ENCODE data around the gene MORN5.

Gene MORN5

DNA sequence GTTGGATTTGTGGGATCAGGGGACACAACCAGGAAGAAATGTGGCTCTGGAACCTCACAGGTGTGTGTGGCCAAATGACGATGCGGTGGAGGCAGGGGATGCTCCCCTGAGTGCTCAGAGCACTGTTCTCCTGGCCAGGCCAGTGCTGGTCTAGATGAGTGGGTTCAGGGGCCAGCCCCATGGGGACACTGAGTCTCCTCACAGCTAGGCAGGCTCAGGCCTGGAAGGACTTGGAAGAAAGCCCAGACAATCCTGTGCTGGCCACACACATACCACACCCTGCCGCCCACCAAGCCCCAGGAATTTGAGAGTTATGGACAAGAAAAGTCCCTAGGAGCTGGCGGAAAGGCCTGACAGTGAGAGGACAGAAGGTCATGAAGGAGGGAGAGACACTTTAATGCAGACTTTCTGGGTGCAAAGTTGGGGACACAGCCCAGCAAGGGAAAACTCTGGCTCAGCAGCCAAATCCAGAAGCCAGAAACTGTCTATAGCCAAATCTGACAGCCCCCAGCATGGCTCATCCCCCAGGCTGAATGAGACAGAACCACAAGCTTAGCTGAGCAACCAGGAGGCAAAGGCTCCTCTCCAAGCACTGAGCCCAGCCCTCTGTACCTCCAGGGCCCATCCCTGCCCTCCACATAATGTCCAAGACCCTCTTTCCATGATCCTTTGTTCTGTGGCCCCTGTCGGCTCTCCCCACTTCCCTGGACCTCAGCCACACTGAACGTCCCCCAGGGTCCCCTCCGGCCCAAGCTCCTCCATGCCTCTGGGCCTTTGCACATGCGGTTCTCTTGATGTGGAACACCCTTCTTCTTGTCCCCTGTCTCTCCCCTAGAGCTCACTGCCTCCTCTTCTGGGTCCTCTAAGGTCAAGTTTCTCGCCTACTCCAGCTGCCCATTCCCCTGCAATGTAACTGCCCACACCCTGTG lies 46.7 kb downstream of the MORN5 start:
- no peak for TF ChIP-seq USF1 (IDR thresholded peaks at IDR 0.05)
- TF ChIP-seq REST (IDR thresholded peaks at IDR 0.05; ENCODE audit: low read depth) = no peak

DNA sequence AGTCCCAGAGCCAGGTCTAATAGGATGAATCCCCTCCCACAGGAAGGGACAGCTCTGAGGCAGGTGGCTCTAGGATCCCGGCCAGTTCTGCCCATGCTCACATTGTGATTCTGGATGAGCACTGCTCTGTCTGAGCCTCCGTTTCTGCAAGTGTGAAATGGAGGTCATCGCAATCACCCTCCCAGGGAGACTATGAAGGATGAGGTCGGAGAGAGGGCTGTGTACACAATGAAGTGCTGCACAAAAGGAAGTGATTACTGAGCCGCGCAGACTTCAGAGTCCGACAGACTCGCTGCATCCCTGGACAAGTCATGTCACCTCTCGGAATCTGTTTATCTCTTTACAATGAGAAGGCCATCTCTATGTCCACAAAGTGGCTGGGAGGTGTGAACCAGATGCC lies 47.4 kb downstream of the MORN5 start:
- TF ChIP-seq EGR1 (IDR thresholded peaks at IDR 0.05) (no peak), YY1 (IDR thresholded peaks at IDR 0.05; ENCODE audit: low read depth) (no peak), REST (IDR thresholded peaks at IDR 0.05; ENCODE audit: low read depth) (no peak), CEBPB (IDR thresholded peaks at IDR 0.05) (no peak), CREB1 (IDR thresholded peaks at IDR 0.05; ENCODE audit: low read depth) (no peak), USF1 (IDR thresholded peaks at IDR 0.05) (no peak), EP300 (IDR thresholded peaks at IDR 0.05; ENCODE audit: borderline replicate concordance) (no peak), TAF1 (IDR thresholded peaks at IDR 0.05; ENCODE audit: low read depth) (no peak), TCF12 (IDR thresholded peaks at IDR 0.05; ENCODE audit: low read depth) (no peak), MAX (IDR thresholded peaks at IDR 0.05) (no peak), NFIC (IDR thresholded peaks at IDR 0.05) (no peak), RAD21 (IDR thresholded peaks at IDR 0.05; ENCODE audit: low read depth) (no peak), TEAD4 (IDR thresholded peaks at IDR 0.05) (no peak), ZBTB7A (IDR thresholded peaks at IDR 0.05; ENCODE audit: low read depth) (no peak)

DNA sequence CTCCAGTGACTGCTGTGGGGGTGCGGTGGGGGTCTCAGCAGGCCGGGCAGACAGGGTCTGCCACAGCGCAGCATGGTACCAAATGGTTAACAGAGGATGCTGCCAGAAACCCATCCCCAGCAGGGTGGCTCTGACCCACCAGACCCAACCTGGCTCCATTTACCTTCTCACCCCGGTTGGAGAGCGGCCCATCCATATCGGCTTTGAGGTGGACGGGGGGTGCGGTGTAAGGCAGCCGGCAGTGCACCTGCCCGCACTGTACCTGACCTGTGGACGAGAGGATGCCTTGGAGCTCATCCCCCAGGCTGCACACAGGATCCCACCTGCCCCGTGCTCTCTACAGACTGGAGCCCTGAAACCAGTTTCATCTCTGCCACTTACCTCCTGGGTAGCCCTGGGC lies 49.7 kb downstream of the MORN5 start:
- no peak for TF ChIP-seq FOXM1 (IDR thresholded peaks at IDR 0.05; ENCODE audit: borderline replicate concordance, low read depth)
- TF ChIP-seq NFIC (IDR thresholded peaks at IDR 0.05) = no peak
- TF ChIP-seq YY1 (IDR thresholded peaks at IDR 0.05; ENCODE audit: low read depth) = no peak
- no peak for TF ChIP-seq TAF1 (IDR thresholded peaks at IDR 0.05; ENCODE audit: low read depth)

- TF ChIP-seq RAD21 (IDR thresholded peaks at IDR 0.05; ENCODE audit: low read depth) (no peak), CREB1 (IDR thresholded peaks at IDR 0.05; ENCODE audit: low read depth) (no peak), ZBTB7A (IDR thresholded peaks at IDR 0.05; ENCODE audit: low read depth) (no peak), YY1 (IDR thresholded peaks at IDR 0.05; ENCODE audit: low read depth) (no peak), FOXM1 (IDR thresholded peaks at IDR 0.05; ENCODE audit: borderline replicate concordance, low read depth) (no peak), REST (IDR thresholded peaks at IDR 0.05; ENCODE audit: low read depth) (no peak), EGR1 (IDR thresholded peaks at IDR 0.05) (no peak), TAF1 (IDR thresholded peaks at IDR 0.05; ENCODE audit: low read depth) (no peak), USF1 (IDR thresholded peaks at IDR 0.05) (no peak), NFIC (IDR thresholded peaks at IDR 0.05) (no peak), CEBPB (IDR thresholded peaks at IDR 0.05) (no peak), TEAD4 (IDR thresholded peaks at IDR 0.05) (no peak), MAX (IDR thresholded peaks at IDR 0.05) (no peak), TCF12 (IDR thresholded peaks at IDR 0.05; ENCODE audit: low read depth) (no peak), EP300 (IDR thresholded peaks at IDR 0.05; ENCODE audit: borderline replicate concordance) (no peak)
Measured at GRCh38 chr9:122212473-122213004, 52.8 kb downstream of the MORN5 start.
